HEK293 (cell line): ENCODE results near the gene FKBP10.

ENCODE experiments used
- KLF16 ChIP-seq: fragments of 450-650 bp; formaldehyde crosslinking; IDR thresholded peaks from 2 replicates; pipeline ENCODE4 v1.5.1; 2017; ENCODE audit warnings: missing biosample characterization, missing genetic modification characterization
- KLF17 ChIP-seq: fragments of 450-650 bp; formaldehyde crosslinking; IDR thresholded peaks from 2 replicates; pipeline ENCODE4 v1.5.1; 2016; ENCODE audit warnings: missing biosample characterization, missing genetic modification characterization
- KLF9 ChIP-seq: fragments of 450-650 bp; formaldehyde crosslinking; IDR thresholded peaks from 2 replicates; pipeline ENCODE4 v1.5.1; 2016; ENCODE audit warnings: missing biosample characterization, missing genetic modification characterization, low read depth
- MYNN ChIP-seq: fragments of 450-650 bp; formaldehyde crosslinking; IDR thresholded peaks from 2 replicates; pipeline ENCODE4 v1.5.1; 2016; ENCODE audit warnings: missing biosample characterization, missing genetic modification characterization, borderline replicate concordance
- PRDM4 ChIP-seq: fragments of 450-650 bp; formaldehyde crosslinking; IDR thresholded peaks from 2 replicates; pipeline ENCODE4 v1.5.1; 2017; ENCODE audit warnings: missing biosample characterization, missing genetic modification characterization
- RBAK ChIP-seq: fragments of 450-650 bp; formaldehyde crosslinking; IDR thresholded peaks from 2 replicates; pipeline ENCODE4 v1.5.1; 2016; ENCODE audit warnings: missing biosample characterization, missing genetic modification characterization
- REPIN1 ChIP-seq: fragments of 450-650 bp; formaldehyde crosslinking; IDR thresholded peaks from 2 replicates; pipeline ENCODE4 v1.5.1; 2017; ENCODE audit warnings: missing biosample characterization, missing genetic modification characterization, low read depth
- SALL2 ChIP-seq: fragments of 450-650 bp; formaldehyde crosslinking; IDR thresholded peaks from 2 replicates; pipeline ENCODE4 v1.5.0; 2017; ENCODE audit warnings: missing biosample characterization, mild to moderate bottlenecking, missing genetic modification characterization, borderline replicate concordance
- SCRT2 ChIP-seq: fragments of 450-650 bp; formaldehyde crosslinking; IDR thresholded peaks from 2 replicates; pipeline ENCODE4 v1.5.1; 2016; ENCODE audit warnings: missing biosample characterization, missing genetic modification characterization
- SP2 ChIP-seq: fragments of 450-650 bp; formaldehyde crosslinking; IDR thresholded peaks from 2 replicates; pipeline ENCODE4 v1.5.1; 2016; ENCODE audit warnings: missing biosample characterization, missing genetic modification characterization
- TSHZ1 ChIP-seq: fragments of 450-650 bp; formaldehyde crosslinking; IDR thresholded peaks from 2 replicates; pipeline ENCODE4 v1.5.1; 2016; ENCODE audit warnings: missing biosample characterization, missing genetic modification characterization, borderline replicate concordance
- WT1 ChIP-seq: fragments of 450-650 bp; formaldehyde crosslinking; IDR thresholded peaks from 2 replicates; pipeline ENCODE4 v1.5.1; 2016; ENCODE audit warnings: missing biosample characterization, missing genetic modification characterization
- ZBTB1 ChIP-seq: fragments of 450-650 bp; formaldehyde crosslinking; IDR thresholded peaks from 2 replicates; pipeline ENCODE4 v1.5.1; 2016; ENCODE audit warnings: missing biosample characterization, missing genetic modification characterization
- ZBTB20 ChIP-seq: fragments of 450-650 bp; formaldehyde crosslinking; IDR thresholded peaks from 2 replicates; pipeline ENCODE4 v1.5.1; 2016; ENCODE audit warnings: missing biosample characterization, missing genetic modification characterization
- ZIC2 ChIP-seq: fragments of 450-650 bp; formaldehyde crosslinking; IDR thresholded peaks from 2 replicates; pipeline ENCODE4 v1.5.1; 2016; ENCODE audit warnings: missing biosample characterization, missing genetic modification characterization
- ZNF10 ChIP-seq: fragments of 450-650 bp; formaldehyde crosslinking; IDR thresholded peaks from 2 replicates; pipeline ENCODE4 v1.5.1; 2017; ENCODE audit warnings: missing biosample characterization, missing genetic modification characterization
- ZNF146 ChIP-seq: fragments of 450-650 bp; formaldehyde crosslinking; IDR thresholded peaks from 2 replicates; pipeline ENCODE4 v1.5.1; 2016; ENCODE audit warnings: missing biosample characterization, missing genetic modification characterization
- ZNF155 ChIP-seq: fragments of 450-650 bp; formaldehyde crosslinking; IDR thresholded peaks from 2 replicates; pipeline ENCODE4 v1.5.1; 2016; ENCODE audit warnings: missing biosample characterization, missing genetic modification characterization
- ZNF157 ChIP-seq: fragments of 450-650 bp; formaldehyde crosslinking; IDR thresholded peaks from 2 replicates; pipeline ENCODE4 v1.5.1; 2016; ENCODE audit warnings: missing biosample characterization, missing genetic modification characterization
- ZNF280D ChIP-seq: fragments of 450-650 bp; formaldehyde crosslinking; IDR thresholded peaks from 2 replicates; pipeline ENCODE4 v1.5.1; 2016; ENCODE audit warnings: missing biosample characterization, missing genetic modification characterization
- ZNF354C ChIP-seq: fragments of 450-650 bp; formaldehyde crosslinking; IDR thresholded peaks from 2 replicates; pipeline ENCODE4 v1.5.1; 2016; ENCODE audit warnings: missing biosample characterization, missing genetic modification characterization, low read depth, borderline replicate concordance
- ZNF488 ChIP-seq: fragments of 450-650 bp; formaldehyde crosslinking; IDR thresholded peaks from 2 replicates; pipeline ENCODE4 v1.5.1; 2016; ENCODE audit warnings: missing biosample characterization, missing genetic modification characterization
- ZNF501 ChIP-seq: fragments of 450-650 bp; formaldehyde crosslinking; IDR thresholded peaks from 2 replicates; pipeline ENCODE4 v1.5.1; 2016; ENCODE audit warnings: missing biosample characterization, missing genetic modification characterization
- ZNF544 ChIP-seq: fragments of 450-650 bp; formaldehyde crosslinking; IDR thresholded peaks from 2 replicates; pipeline ENCODE4 v1.5.0; 2017; ENCODE audit warnings: missing biosample characterization, missing genetic modification characterization
- ZNF600 ChIP-seq: fragments of 450-650 bp; formaldehyde crosslinking; IDR thresholded peaks from 2 replicates; pipeline ENCODE4 v1.5.1; 2016; ENCODE audit warnings: missing biosample characterization, missing genetic modification characterization
- ZNF610 ChIP-seq: fragments of 450-650 bp; formaldehyde crosslinking; IDR thresholded peaks from 2 replicates; pipeline ENCODE4 v1.5.1; 2016; ENCODE audit warnings: missing biosample characterization, missing genetic modification characterization, borderline replicate concordance
- ZNF624 ChIP-seq: fragments of 450-650 bp; formaldehyde crosslinking; IDR thresholded peaks from 2 replicates; pipeline ENCODE4 v1.5.1; 2017; ENCODE audit warnings: missing biosample characterization, missing genetic modification characterization
- ZNF701 ChIP-seq: fragments of 450-650 bp; formaldehyde crosslinking; IDR thresholded peaks from 2 replicates; pipeline ENCODE4 v1.5.1; 2016; ENCODE audit warnings: missing biosample characterization, missing genetic modification characterization
- ZNF707 ChIP-seq: fragments of 450-650 bp; formaldehyde crosslinking; IDR thresholded peaks from 2 replicates; pipeline ENCODE4 v1.5.1; 2016; ENCODE audit warnings: missing biosample characterization, missing genetic modification characterization
- ZNF830 ChIP-seq: fragments of 450-650 bp; IDR thresholded peaks from 2 replicates; pipeline ENCODE4 v1.5.0; 2018; ENCODE audit warnings: missing biosample characterization, missing genetic modification characterization, low read depth, mild to moderate bottlenecking, moderate library complexity
- ZXDB ChIP-seq: fragments of 450-650 bp; formaldehyde crosslinking; IDR thresholded peaks from 2 replicates; pipeline ENCODE4 v1.5.1; 2016; ENCODE audit warnings: missing biosample characterization, missing genetic modification characterization

FKBP10 gene

GRCh38 chr17:41785859-41786226 lies 27.0 kb upstream of the FKBP10 start (continued):
- TF ChIP-seq PRDM4 (tag by site-specific recombination) (no peak), ZNF830 (tag by site-specific recombination) (no peak), ZXDB (tag by site-specific recombination) (no peak), ZNF157 (tag by site-specific recombination) (no peak), ZNF600 (no peak), SCRT2 (no peak), ZNF501 (no peak), REPIN1 (tag by site-specific recombination) (no peak), ZNF488 (tag by site-specific recombination) (no peak), ZBTB20 (no peak), ZNF701 (no peak), SALL2 (no peak), ZIC2 (tag by site-specific recombination) (peak; percentile 81), WT1 (no peak), KLF9 (tag by site-specific recombination) (no peak), ZNF707 (tag by site-specific recombination) (no peak), ZBTB1 (no peak), ZNF354C (tag by site-specific recombination) (no peak), ZNF155 (no peak), ZNF10 (tag by site-specific recombination) (no peak), TSHZ1 (tag by site-specific recombination) (no peak), KLF17 (peak; percentile 66), RBAK (tag by site-specific recombination) (no peak), ZNF146 (tag by site-specific recombination) (no peak), ZNF280D (tag by site-specific recombination) (no peak), KLF16 (no peak), ZNF544 (no peak), ZNF624 (tag by site-specific recombination) (no peak), ZNF610 (no peak), SP2 (peak; percentile 37; the same call in 1 of the 2 replicates), MYNN (tag by site-specific recombination) (no peak)
